Muscle of back (tissue), 11 donors: ENCODE data around the gene TM9SF4. TPM values are rescaled to one million over a fixed set of nuclear protein-coding genes. Genes with fewer than 3 reads are reported as not detected.
A peak's percentile ranks its signal among the peaks of the same experiment; 100 is the strongest.
"Not testable (repeated sequence)": the region's sequence is repeated elsewhere in the genome, so short reads cannot be mapped to it uniquely, and the experiment has no call there.

Experiments used
- DNase-seq, 3 donors: peaks; one replicate each; pipeline versions ENCODE4 v3.0.0 to v3.0.0-alpha.2; 2013
- polyA plus RNA-seq, 10 donors: library from polyadenylated mRNA; unstranded; fragments of 120-200 nt; gene quantifications; one replicate each; pipeline ENCODE4 v1.2.1, GENCODE V29; 2013; ENCODE audit not compliant: insufficient read length in 10 of 10

Gene TM9SF4
- polyA plus RNA-seq, 10 donors: 39.8 to 49.9 (median 42.5) TPM

- DNase-seq: peak; percentile 42 to 72 (median 61)
Observed at GRCh38 chr20:32155017-32155981, 45.8 kb downstream of the TM9SF4 start.

GRCh38 chr20:32157611-32158010, 48.1 kb downstream of the TM9SF4 start:
- DNase-seq: no peak

GRCh38 chr20:32158351-32158750, 48.8 kb downstream of the TM9SF4 start:
- DNase-seq: no peak

GRCh38 chr20:32158943-32159660, 49.6 kb downstream of the TM9SF4 start:
- no peak for DNase-seq

DNA sequence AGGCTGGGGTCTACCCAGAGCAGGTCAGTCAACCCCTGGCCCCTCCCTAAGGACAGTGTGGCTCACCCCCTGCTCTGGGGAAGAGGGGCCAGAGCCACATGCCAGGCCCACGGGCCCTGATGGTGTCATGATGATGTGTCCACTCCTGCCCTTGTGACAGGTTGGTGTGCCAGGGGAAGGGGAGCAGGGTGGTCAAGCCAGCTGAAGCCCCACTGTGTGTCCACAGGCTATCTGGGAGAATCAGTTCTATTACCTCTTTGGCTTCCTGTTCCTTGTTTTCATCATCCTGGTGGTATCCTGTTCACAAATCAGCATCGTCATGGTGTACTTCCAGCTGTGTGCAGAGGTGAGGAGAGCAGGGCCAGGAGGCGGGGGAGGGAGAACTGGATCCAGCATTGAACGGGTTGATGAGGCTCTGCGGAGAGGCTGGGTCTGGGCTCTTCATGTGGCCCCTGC, 50.3 kb downstream of the TM9SF4 start:
- no peak for DNase-seq

DNA sequence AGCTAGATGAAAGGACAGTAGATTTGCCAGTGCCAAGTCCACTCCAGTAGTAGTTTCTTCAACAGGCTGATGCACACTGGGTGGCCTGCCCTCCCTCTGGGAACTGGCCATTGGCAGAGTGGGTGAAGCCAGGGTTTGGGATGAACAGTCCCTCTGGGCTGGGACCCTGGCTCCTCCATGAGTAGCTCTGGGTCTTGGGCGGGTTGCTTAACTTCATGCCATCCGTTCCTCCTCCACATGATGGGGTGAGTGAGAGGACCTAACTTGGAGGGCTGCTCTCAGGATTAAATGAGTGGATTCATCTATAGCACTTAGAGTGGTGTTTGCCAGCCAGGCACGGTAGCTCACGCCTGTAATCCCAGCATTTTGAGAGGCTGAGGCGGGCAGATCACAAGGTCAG, 50.8 kb downstream of the TM9SF4 start:
- DNase-seq: no peak

GRCh38 chr20:32162351-32162750, 52.8 kb downstream of the TM9SF4 start:
- no peak for DNase-seq

DNA sequence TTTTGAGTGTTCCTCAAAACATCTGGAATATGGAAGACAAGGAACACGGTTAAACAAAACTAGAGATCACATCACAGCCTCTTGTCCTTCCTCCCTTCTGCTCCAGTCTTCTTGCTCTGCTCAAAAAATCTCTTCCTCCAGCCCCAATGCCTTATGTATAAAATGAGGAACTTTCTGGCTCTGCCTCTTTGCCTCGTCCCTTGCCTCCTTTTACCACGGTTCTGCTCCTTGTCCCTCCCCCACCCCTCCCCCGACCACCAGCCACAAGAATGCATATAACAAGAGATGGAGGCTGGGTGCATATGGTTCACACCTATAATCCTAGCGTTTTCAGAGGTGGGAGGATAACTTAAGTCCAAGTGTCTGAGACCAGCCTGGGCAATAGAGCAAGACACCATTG, 54.4 kb downstream of the TM9SF4 start:
- DNase-seq: no peak

- no peak for DNase-seq
Observed at GRCh38 chr20:32164984-32165735, 55.6 kb downstream of the TM9SF4 start.

- no peak for DNase-seq
Observed at GRCh38 chr20:32165836-32166545, 56.5 kb downstream of the TM9SF4 start.

DNA sequence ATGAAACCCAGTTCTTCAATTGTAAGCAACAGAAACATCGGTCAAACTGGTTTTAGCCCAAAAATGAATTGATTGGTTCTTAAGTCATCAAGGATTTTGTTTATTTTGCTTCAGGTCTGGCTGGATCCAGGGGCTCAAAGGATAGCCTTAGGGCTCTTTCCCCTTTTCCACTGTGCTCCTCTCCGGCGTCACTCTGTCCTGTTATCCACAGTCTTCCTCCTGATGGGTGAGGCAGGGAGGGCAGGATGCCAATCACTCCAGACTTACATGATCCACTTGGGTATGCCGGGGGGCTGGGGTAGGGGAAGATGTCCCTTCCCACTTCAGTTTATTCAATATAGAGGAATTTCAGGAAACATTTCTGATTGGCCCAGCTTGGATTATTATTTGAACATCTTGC, 58.0 kb downstream of the TM9SF4 start:
- DNase-seq: no peak

GRCh38 chr20:32168184-32168910, 58.8 kb downstream of the TM9SF4 start:
- DNase-seq: peak in 1 of 3 donors; percentile 7

GRCh38 chr20:32177696-32178095, 68.2 kb downstream of the TM9SF4 start:
- DNase-seq: not testable (repeated sequence)

DNA sequence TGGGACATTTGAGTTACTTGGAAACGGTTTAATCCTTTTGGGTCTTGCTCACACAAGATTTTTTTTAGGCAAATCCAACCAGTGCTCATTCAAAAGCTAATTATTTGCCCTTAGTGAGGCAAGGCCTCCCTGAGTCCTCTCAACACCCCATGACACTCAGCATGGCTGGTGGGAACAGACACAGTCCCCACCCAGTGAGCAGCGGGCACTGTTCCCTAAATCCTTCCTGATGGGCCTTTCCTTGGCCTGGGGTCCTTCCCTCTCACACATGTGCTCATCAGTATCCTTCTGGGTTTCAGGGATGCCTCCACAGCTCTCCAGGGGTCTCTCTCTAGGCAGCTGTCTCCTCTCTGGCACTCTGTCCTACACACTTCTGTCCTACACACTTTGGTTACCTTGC, 70.0 kb downstream of the TM9SF4 start:
- no peak for DNase-seq

DNA sequence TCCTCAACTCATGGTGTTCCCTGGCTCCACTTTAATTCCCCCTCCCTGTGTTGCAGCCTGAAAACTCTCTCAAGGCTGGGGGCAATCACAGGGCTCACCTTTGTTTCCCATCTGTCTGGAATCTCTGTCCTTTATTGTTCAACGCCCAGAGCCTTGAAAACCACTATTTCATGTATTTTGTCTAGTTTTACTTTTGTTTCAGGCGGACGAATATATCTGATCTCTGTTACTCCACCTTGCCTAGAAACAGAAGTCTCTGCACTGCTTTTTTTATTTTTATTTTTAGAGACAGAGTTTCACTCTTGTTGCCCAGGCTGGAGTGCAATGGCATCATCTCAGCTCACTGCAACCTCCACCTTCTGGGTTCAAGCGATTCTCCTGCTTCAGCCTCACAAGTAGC, 70.4 kb downstream of the TM9SF4 start:
- no peak for DNase-seq

DNA sequence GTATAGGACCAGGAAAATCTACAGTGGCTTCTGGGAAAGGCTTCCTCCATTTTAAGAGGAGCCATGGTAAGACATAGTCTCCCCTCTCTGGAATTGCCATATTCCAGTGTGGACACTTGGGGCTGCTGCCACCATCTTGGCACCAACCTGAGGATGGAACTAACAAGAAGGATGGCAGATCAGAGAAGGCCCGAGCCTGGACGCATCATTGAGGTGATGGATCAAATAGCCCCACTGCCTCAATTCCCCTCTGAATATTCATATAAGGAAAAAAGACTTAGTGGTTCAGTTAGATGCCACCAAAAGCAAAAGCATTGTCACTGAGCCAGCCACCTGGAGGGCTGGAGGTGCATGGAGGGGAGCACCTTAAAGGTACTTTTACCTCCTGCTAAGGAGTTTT, 72.1 kb downstream of the TM9SF4 start:
- DNase-seq: no peak

- no peak for DNase-seq
Observed at GRCh38 chr20:32183947-32184635, 74.6 kb downstream of the TM9SF4 start.

GRCh38 chr20:32184961-32185603, 75.6 kb downstream of the TM9SF4 start:
- no peak for DNase-seq

- no peak for DNase-seq
Observed at GRCh38 chr20:32186506-32186905, 77.0 kb downstream of the TM9SF4 start.
